HEK293 (cell line): ENCODE data around the gene PCNX4.

Source experiments
- CTCF ChIA-PET: fragments of 350-600 bp; formaldehyde crosslinking; extraction: SDS; loops from one replicate; lab custom pipeline; 2021; ENCODE audit warnings: antibody characterized with exemption; lab: Yijun Ruan, JAX
- POLR2A ChIA-PET: fragments of 300-600 bp; formaldehyde crosslinking; extraction: SDS; loops from one replicate; lab custom pipeline; 2020; ENCODE audit warnings: antibody characterized with exemption, inconsistent platforms; lab: Yijun Ruan, JAX
- H3K27ac ChIP-seq: fragments of 200-500 bp; sonication (Bioruptor generic); 2 replicates; pipeline ENCODE4 v1.5.1; 2014; ENCODE audit warnings: low read depth, low read length, control low read depth, inconsistent platforms; ENCODE audit errors: extremely low read depth
- H3K36me3 ChIP-seq, 2 experiments: fragments of 200-500 bp in 1 of 2; sonication (Bioruptor generic) in 1 of 2; 1 replicate in 1 of 2; 2 replicates in 1 of 2; pipeline ENCODE4 v1.5.1; 2014 to 2017; ENCODE audit warnings: inconsistent platforms in 2 of 2, low read length in 2 of 2; ENCODE audit not compliant: control insufficient read depth in 2 of 2, insufficient read depth in 1 of 2
- H3K4me1 ChIP-seq: fragments of 200-500 bp; sonication (Bioruptor generic); 2 replicates; pipeline ENCODE4 v1.5.1; 2014; ENCODE audit warnings: mild to moderate bottlenecking, low read length, inconsistent platforms; ENCODE audit not compliant: control insufficient read depth, insufficient read depth
- H3K4me3 ChIP-seq: 2 replicates; pipeline ENCODE4 v1.5.1; 2011; ENCODE audit warnings: low read depth, mild to moderate bottlenecking, control low read depth, low read length, moderate library complexity
- H3K9me3 ChIP-seq: fragments of 200-500 bp; sonication (Bioruptor generic); 2 replicates; pipeline ENCODE4 v1.5.1; 2014; ENCODE audit warnings: low read depth, low read length, inconsistent platforms; ENCODE audit not compliant: control insufficient read depth, insufficient read depth
- GLI2 ChIP-seq: fragments of 450-650 bp; formaldehyde crosslinking; IDR thresholded peaks from 2 replicates; pipeline ENCODE4; 2017; ENCODE audit warnings: missing biosample characterization, missing genetic modification characterization, low read depth, borderline replicate concordance
- KLF1 ChIP-seq: fragments of 450-650 bp; formaldehyde crosslinking; IDR thresholded peaks from 2 replicates; pipeline ENCODE4 v1.5.1; 2016; ENCODE audit warnings: missing biosample characterization, missing genetic modification characterization
- MEIS1 ChIP-seq: sonication (generic); formaldehyde crosslinking; IDR thresholded peaks from 2 replicates; pipeline ENCODE4 v1.8.1; 2022; ENCODE audit warnings: missing genetic modification reagents, mild to moderate bottlenecking, borderline replicate concordance
- ZEB2 ChIP-seq: fragments of 450-650 bp; formaldehyde crosslinking; IDR thresholded peaks from 2 replicates; pipeline ENCODE4 v1.5.1; 2016; ENCODE audit warnings: missing biosample characterization, missing genetic modification characterization
- ZNF354C ChIP-seq: fragments of 450-650 bp; formaldehyde crosslinking; IDR thresholded peaks from 2 replicates; pipeline ENCODE4 v1.5.1; 2016; ENCODE audit warnings: missing biosample characterization, missing genetic modification characterization, low read depth, borderline replicate concordance
- ZNF76 ChIP-seq: fragments of 450-650 bp; formaldehyde crosslinking; IDR thresholded peaks from 2 replicates; pipeline ENCODE4; 2016; ENCODE audit warnings: low read depth, missing biosample characterization, missing genetic modification characterization, borderline replicate concordance
- ZNF837 ChIP-seq: fragments of 450-650 bp; formaldehyde crosslinking; IDR thresholded peaks from 2 replicates; pipeline ENCODE4 v1.5.1; 2016; ENCODE audit warnings: missing biosample characterization, missing genetic modification characterization
- ZSCAN23 ChIP-seq: fragments of 450-650 bp; formaldehyde crosslinking; IDR thresholded peaks from 2 replicates; pipeline ENCODE4 v1.5.1; 2016; ENCODE audit warnings: missing biosample characterization, missing genetic modification characterization
- ZSCAN30 ChIP-seq: fragments of 450-650 bp; IDR thresholded peaks from 2 replicates; pipeline ENCODE4 v1.5.1; 2018; ENCODE audit warnings: missing biosample characterization, mild to moderate bottlenecking, missing genetic modification characterization, moderate library complexity
- TF ChIP-seq, protein P1 (sequence below): fragments of 450-650 bp; formaldehyde crosslinking; IDR thresholded peaks from 2 replicates; pipeline ENCODE4 v1.5.1; 2016; ENCODE audit warnings: missing biosample characterization, missing genetic modification characterization, borderline replicate concordance
- TF ChIP-seq, protein P2 (sequence below): fragments of 450-650 bp; formaldehyde crosslinking; IDR thresholded peaks from 2 replicates; pipeline ENCODE4 v1.5.1; 2016; ENCODE audit warnings: missing biosample characterization, missing genetic modification characterization
- TF ChIP-seq, protein P3 (sequence below): fragments of 450-650 bp; IDR thresholded peaks from 2 replicates; pipeline ENCODE4 v1.5.1; 2018; ENCODE audit warnings: missing biosample characterization, mild to moderate bottlenecking, missing genetic modification characterization
- TF ChIP-seq, protein P4 (sequence below): fragments of 450-650 bp; formaldehyde crosslinking; IDR thresholded peaks from 2 replicates; pipeline ENCODE4 v1.5.1; 2016; ENCODE audit warnings: missing biosample characterization, missing genetic modification characterization

PCNX4 gene

DNA sequence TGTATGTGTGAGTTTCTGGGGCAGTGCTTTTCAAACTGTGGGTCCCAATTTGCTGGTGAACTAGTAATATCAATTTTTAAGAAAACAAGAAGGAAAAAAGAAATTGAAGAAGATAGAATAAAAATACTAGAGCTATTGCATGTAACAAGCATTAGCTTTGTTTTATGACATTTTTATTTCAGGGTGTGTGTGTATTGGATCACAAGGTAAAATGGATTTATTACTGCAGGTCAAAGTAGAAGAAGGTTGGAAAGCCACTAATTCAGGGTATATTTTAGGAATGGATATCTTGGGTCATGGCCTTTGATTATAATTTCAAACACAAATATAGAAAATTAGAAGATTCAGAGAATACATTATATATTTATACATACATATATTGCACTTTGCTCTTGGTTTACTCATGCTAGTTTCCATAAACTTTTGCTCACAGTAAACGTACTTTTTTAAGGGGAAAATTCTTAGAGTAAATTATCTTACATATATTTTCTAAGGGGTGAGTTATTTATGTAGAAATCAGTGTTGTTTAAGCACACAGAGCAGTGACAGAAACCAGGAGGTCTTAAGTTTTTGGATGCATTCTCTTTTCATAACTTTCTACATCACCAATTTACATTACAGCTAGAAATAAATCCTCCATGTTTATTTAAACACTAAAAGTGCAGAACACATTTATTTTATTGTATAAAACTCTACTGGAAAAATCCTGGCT is 122.8 kb downstream of the PCNX4 start (continued):
- TF ChIP-seq, protein P1, sequence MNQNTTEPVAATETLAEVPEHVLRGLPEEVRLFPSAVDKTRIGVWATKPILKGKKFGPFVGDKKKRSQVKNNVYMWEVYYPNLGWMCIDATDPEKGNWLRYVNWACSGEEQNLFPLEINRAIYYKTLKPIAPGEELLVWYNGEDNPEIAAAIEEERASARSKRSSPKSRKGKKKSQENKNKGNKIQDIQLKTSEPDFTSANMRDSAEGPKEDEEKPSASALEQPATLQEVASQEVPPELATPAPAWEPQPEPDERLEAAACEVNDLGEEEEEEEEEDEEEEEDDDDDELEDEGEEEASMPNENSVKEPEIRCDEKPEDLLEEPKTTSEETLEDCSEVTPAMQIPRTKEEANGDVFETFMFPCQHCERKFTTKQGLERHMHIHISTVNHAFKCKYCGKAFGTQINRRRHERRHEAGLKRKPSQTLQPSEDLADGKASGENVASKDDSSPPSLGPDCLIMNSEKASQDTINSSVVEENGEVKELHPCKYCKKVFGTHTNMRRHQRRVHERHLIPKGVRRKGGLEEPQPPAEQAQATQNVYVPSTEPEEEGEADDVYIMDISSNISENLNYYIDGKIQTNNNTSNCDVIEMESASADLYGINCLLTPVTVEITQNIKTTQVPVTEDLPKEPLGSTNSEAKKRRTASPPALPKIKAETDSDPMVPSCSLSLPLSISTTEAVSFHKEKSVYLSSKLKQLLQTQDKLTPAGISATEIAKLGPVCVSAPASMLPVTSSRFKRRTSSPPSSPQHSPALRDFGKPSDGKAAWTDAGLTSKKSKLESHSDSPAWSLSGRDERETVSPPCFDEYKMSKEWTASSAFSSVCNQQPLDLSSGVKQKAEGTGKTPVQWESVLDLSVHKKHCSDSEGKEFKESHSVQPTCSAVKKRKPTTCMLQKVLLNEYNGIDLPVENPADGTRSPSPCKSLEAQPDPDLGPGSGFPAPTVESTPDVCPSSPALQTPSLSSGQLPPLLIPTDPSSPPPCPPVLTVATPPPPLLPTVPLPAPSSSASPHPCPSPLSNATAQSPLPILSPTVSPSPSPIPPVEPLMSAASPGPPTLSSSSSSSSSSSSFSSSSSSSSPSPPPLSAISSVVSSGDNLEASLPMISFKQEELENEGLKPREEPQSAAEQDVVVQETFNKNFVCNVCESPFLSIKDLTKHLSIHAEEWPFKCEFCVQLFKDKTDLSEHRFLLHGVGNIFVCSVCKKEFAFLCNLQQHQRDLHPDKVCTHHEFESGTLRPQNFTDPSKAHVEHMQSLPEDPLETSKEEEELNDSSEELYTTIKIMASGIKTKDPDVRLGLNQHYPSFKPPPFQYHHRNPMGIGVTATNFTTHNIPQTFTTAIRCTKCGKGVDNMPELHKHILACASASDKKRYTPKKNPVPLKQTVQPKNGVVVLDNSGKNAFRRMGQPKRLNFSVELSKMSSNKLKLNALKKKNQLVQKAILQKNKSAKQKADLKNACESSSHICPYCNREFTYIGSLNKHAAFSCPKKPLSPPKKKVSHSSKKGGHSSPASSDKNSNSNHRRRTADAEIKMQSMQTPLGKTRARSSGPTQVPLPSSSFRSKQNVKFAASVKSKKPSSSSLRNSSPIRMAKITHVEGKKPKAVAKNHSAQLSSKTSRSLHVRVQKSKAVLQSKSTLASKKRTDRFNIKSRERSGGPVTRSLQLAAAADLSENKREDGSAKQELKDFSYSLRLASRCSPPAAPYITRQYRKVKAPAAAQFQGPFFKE (tag by site-specific recombination) = no peak
- TF ChIP-seq ZNF76 (no peak), KLF1 (tag by site-specific recombination) (no peak)
- TF ChIP-seq, protein P2, sequence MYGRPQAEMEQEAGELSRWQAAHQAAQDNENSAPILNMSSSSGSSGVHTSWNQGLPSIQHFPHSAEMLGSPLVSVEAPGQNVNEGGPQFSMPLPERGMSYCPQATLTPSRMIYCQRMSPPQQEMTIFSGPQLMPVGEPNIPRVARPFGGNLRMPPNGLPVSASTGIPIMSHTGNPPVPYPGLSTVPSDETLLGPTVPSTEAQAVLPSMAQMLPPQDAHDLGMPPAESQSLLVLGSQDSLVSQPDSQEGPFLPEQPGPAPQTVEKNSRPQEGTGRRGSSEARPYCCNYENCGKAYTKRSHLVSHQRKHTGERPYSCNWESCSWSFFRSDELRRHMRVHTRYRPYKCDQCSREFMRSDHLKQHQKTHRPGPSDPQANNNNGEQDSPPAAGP (tag by site-specific recombination) = no peak
- TF ChIP-seq, protein P3, sequence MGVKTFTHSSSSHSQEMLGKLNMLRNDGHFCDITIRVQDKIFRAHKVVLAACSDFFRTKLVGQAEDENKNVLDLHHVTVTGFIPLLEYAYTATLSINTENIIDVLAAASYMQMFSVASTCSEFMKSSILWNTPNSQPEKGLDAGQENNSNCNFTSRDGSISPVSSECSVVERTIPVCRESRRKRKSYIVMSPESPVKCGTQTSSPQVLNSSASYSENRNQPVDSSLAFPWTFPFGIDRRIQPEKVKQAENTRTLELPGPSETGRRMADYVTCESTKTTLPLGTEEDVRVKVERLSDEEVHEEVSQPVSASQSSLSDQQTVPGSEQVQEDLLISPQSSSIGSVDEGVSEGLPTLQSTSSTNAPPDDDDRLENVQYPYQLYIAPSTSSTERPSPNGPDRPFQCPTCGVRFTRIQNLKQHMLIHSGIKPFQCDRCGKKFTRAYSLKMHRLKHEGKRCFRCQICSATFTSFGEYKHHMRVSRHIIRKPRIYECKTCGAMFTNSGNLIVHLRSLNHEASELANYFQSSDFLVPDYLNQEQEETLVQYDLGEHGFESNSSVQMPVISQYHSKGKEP (tag by site-specific recombination) = no peak

DNA sequence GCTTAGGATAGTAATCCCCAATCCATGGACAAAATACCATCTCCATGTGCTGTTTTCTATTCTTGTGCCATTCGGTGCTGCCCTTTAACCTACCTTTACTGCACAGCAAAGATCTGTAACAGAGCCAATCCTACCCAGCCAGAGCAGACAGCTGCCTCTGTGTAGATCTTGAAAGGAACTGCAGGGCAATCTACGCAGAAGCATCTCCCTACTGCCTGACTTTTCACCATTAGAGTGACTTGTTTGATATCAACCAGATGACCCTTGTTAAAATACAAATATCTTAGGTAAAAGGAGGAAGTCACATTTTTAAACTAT is 123.4 kb downstream of the PCNX4 start:
- ChIA-PET POLR2A (no interaction called here), CTCF (no interaction called here)
- Histone ChIP-seq H3K4me3 (no peak overlapping the region), H3K36me3 (no peaks in the 10 kb centered on the region), H3K27ac (no peak overlapping the region)
- TF ChIP-seq GLI2 (tag by site-specific recombination) = no peak
- no peak for TF ChIP-seq MEIS1 (CRISPR knock-in tag)
- TF ChIP-seq ZEB2 (tag by site-specific recombination) = no peak
- no peak for TF ChIP-seq ZSCAN23 (tag by site-specific recombination)
- no peak for TF ChIP-seq ZNF837 (tag by site-specific recombination)
- TF ChIP-seq ZSCAN30 (tag by site-specific recombination) = no peak
- TF ChIP-seq, protein P4, sequence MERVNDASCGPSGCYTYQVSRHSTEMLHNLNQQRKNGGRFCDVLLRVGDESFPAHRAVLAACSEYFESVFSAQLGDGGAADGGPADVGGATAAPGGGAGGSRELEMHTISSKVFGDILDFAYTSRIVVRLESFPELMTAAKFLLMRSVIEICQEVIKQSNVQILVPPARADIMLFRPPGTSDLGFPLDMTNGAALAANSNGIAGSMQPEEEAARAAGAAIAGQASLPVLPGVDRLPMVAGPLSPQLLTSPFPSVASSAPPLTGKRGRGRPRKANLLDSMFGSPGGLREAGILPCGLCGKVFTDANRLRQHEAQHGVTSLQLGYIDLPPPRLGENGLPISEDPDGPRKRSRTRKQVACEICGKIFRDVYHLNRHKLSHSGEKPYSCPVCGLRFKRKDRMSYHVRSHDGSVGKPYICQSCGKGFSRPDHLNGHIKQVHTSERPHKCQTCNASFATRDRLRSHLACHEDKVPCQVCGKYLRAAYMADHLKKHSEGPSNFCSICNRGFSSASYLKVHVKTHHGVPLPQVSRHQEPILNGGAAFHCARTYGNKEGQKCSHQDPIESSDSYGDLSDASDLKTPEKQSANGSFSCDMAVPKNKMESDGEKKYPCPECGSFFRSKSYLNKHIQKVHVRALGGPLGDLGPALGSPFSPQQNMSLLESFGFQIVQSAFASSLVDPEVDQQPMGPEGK (tag by site-specific recombination) = no peak
- TF ChIP-seq ZNF354C = no peak
- TF ChIP-seq, all 188 proteins: peak for 0
- Histone ChIP-seq H3K9me3 (no peaks in the 10 kb centered on the region), H3K4me1 (no peaks in the 10 kb centered on the region)
